H9 (cell line): Measurements from ENCODE around the gene SAG. TPM values are rescaled to one million over a fixed set of nuclear protein-coding genes. Genes with fewer than 3 reads are reported as not detected.

Experiments
- DNase-seq: peaks from one replicate; pipeline ENCODE4 v3.0.0-alpha.2; 2017
- H2AFZ ChIP-seq: one replicate; pipeline ENCODE4 v1.6.1; 2013; ENCODE audit warnings: mild to moderate bottlenecking, low read length, control low read depth, moderate library complexity
- H2AK5ac ChIP-seq: 2 replicates; pipeline ENCODE4 v1.6.1; 2013; ENCODE audit warnings: low read length, control low read depth, mixed read lengths; ENCODE audit not compliant: insufficient read length
- H2BK120ac ChIP-seq: one replicate; pipeline ENCODE4 v1.6.1; 2013; ENCODE audit warnings: low read depth, mild to moderate bottlenecking, low read length, control low read depth, inconsistent platforms; ENCODE audit not compliant: poor library complexity, severe bottlenecking
- H2BK12ac ChIP-seq: 2 replicates; pipeline ENCODE4 v1.6.1; 2013; ENCODE audit warnings: low read length, control low read depth, mixed read lengths, low read depth; ENCODE audit not compliant: insufficient read length
- H2BK15ac ChIP-seq: 2 replicates; pipeline ENCODE4 v1.6.1; 2013; ENCODE audit warnings: low read depth, low read length, control low read depth
- H2BK20ac ChIP-seq: one replicate; pipeline ENCODE4 v1.6.1; 2013; ENCODE audit warnings: low read depth, mild to moderate bottlenecking, low read length, control low read depth, inconsistent platforms; ENCODE audit not compliant: poor library complexity, severe bottlenecking
- H2BK5ac ChIP-seq: 2 replicates; pipeline ENCODE4 v1.6.1; 2013; ENCODE audit warnings: low read length, control low read depth, mixed read lengths; ENCODE audit not compliant: insufficient read length
- H3K14ac ChIP-seq: 2 replicates; pipeline ENCODE4 v1.6.1; 2013; ENCODE audit warnings: low read length, control low read depth; ENCODE audit not compliant: insufficient read depth
- H3K18ac ChIP-seq: 2 replicates; pipeline ENCODE4 v1.6.1; 2013; ENCODE audit warnings: low read depth, mild to moderate bottlenecking, mixed read lengths, low read length, control low read depth; ENCODE audit not compliant: insufficient read length
- H3K23ac ChIP-seq: 2 replicates; pipeline ENCODE4 v1.6.1; 2013; ENCODE audit warnings: low read length, control low read depth, mixed read lengths, low read depth; ENCODE audit not compliant: insufficient read length
- H3K23me2 ChIP-seq: 2 replicates; pipeline ENCODE4 v1.6.1; 2013; ENCODE audit warnings: low read depth, mild to moderate bottlenecking, mixed read lengths, low read length, control low read depth; ENCODE audit not compliant: insufficient read length, poor library complexity, severe bottlenecking
- H3K27ac ChIP-seq: 2 replicates; pipeline ENCODE4 v1.5.1; 2013; ENCODE audit warnings: low read length, control low read depth, mixed read lengths, low read depth; ENCODE audit not compliant: insufficient read length
- H3K27me3 ChIP-seq: 2 replicates; pipeline ENCODE4 v1.6.1; 2013; ENCODE audit warnings: low read length, control low read depth, inconsistent platforms; ENCODE audit not compliant: insufficient read depth
- H3K4ac ChIP-seq: 2 replicates; pipeline ENCODE4 v1.6.1; 2013; ENCODE audit warnings: low read depth, mild to moderate bottlenecking, control low read depth, inconsistent platforms, low read length, moderate library complexity
- H3K4me1 ChIP-seq: 2 replicates; pipeline ENCODE4 v1.6.1; 2013; ENCODE audit warnings: low read length, control low read depth, inconsistent platforms; ENCODE audit not compliant: insufficient read depth
- H3K4me2 ChIP-seq: 2 replicates; pipeline ENCODE4 v1.6.1; 2013; ENCODE audit warnings: low read length, control low read depth, mixed read lengths; ENCODE audit not compliant: insufficient read length, insufficient read depth
- H3K56ac ChIP-seq: 2 replicates; pipeline ENCODE4 v1.6.1; 2013; ENCODE audit warnings: low read depth, mild to moderate bottlenecking, mixed read lengths, low read length, control low read depth; ENCODE audit not compliant: insufficient read length
- H3K79me1 ChIP-seq: 2 replicates; pipeline ENCODE4 v1.6.1; 2013; ENCODE audit warnings: low read depth, mild to moderate bottlenecking, moderate library complexity, low read length, control low read depth, inconsistent platforms; ENCODE audit not compliant: insufficient read depth, poor library complexity, severe bottlenecking
- H3K79me2 ChIP-seq: 2 replicates; pipeline ENCODE4 v1.6.1; 2013; ENCODE audit warnings: low read length, control low read depth, inconsistent platforms; ENCODE audit not compliant: insufficient read depth
- H3K9ac ChIP-seq: 2 replicates; pipeline ENCODE4 v1.6.1; 2013; ENCODE audit warnings: low read length, control low read depth, mixed read lengths; ENCODE audit not compliant: insufficient read length; ENCODE audit errors: extremely low read depth
- H3K9me3 ChIP-seq: one replicate; pipeline ENCODE4 v1.6.1; 2013; ENCODE audit warnings: low read depth, low read length, inconsistent platforms; ENCODE audit not compliant: control insufficient read depth
- H3T11ph ChIP-seq: one replicate; pipeline ENCODE4 v1.6.1; 2013; ENCODE audit warnings: mild to moderate bottlenecking, low read length, control low read depth, inconsistent platforms
- H4K20me1 ChIP-seq: one replicate; pipeline ENCODE4 v1.6.1; 2013; ENCODE audit not compliant: control insufficient read depth, insufficient read length, insufficient read depth
- H4K5ac ChIP-seq: 2 replicates; pipeline ENCODE4 v1.6.1; 2013; ENCODE audit warnings: low read depth, mild to moderate bottlenecking, mixed read lengths, low read length, control low read depth; ENCODE audit not compliant: insufficient read length
- H4K8ac ChIP-seq: replicated peaks from 2 replicates; pipeline ENCODE4 v1.6.1; 2013; ENCODE audit warnings: low read length, control low read depth, mixed read lengths, low read depth; ENCODE audit not compliant: insufficient read length
- H4K91ac ChIP-seq: 2 replicates; pipeline ENCODE4 v1.6.1; 2013; ENCODE audit warnings: low read depth, mild to moderate bottlenecking, moderate library complexity, mixed read lengths, low read length, control low read depth; ENCODE audit not compliant: insufficient read length
- H3K27ac Mint-ChIP-seq, 3 experiments: 2 replicates in 2 of 3; 3 replicates in 1 of 3; pipeline ENCODE4 v1.8.0; 2020 to 2021; ENCODE audit warnings: mixed read lengths in 3 of 3, mild to moderate bottlenecking in 1 of 3, moderate library complexity in 1 of 3
- H3K27me3 Mint-ChIP-seq: 2 replicates; pipeline ENCODE4 v1.8.0; 2021; ENCODE audit warnings: low read depth, mild to moderate bottlenecking, moderate library complexity, mixed read lengths
- H3K36me3 Mint-ChIP-seq, 3 experiments: 2 replicates in 2 of 3; 3 replicates in 1 of 3; pipeline ENCODE4 v1.8.0; 2020 to 2021; ENCODE audit warnings: low read depth in 3 of 3, mixed read lengths in 3 of 3; ENCODE audit not compliant: insufficient read depth in 1 of 3
- H3K4me1 Mint-ChIP-seq, 2 experiments: 2 replicates each; pipeline ENCODE4 v1.8.0; 2020; ENCODE audit warnings: mixed read lengths in 2 of 2
- H3K4me3 Mint-ChIP-seq, 2 experiments: 2 replicates in 1 of 2; 3 replicates in 1 of 2; pipeline ENCODE4 v1.8.0; 2020 to 2021; ENCODE audit warnings: mild to moderate bottlenecking in 2 of 2, mixed read lengths in 2 of 2, moderate library complexity in 1 of 2
- H3K9me3 Mint-ChIP-seq, 2 experiments: 2 replicates in 1 of 2; 3 replicates in 1 of 2; pipeline ENCODE4 v1.8.0; 2020; ENCODE audit warnings: mild to moderate bottlenecking in 2 of 2, mixed read lengths in 2 of 2, moderate library complexity in 1 of 2
- CTCF ChIP-seq: fragments of 200-600 bp; sonication (generic); conservative IDR thresholded peaks from 3 replicates; pipeline ENCODE4 v1.8.0; 2021; ENCODE audit warnings: antibody characterized with exemption, mild to moderate bottlenecking
- WGBS: extraction: QIAGEN DNeasy Blood & Tissue Kit; methylation state at CpG from one replicate; pipeline ENCODE4 v1.1.7; 2013; ENCODE audit warnings: missing lambda C conversion rate, low lambda C conversion rate, mixed read lengths; ENCODE audit not compliant: insufficient read length; ENCODE audit errors: extremely low coverage; 5-methylcytosine and 5-hydroxymethylcytosine counted together
- total RNA-seq: library from RNA; stranded (reverse); gene quantifications from 2 replicates; pipeline ENCODE4 v1.2.1, GENCODE V29; 2021

Gene SAG
- total RNA-seq, 1 experiment from 2014 or later, result not detected

GRCh38 chr2:233270951-233271350 lies 36.7 kb upstream of the SAG start:
- H3K27ac ChIP-seq, result no peak overlapping the region
- no peaks in the 10 kb centered on the region for H3K79me1 ChIP-seq
- no peak overlapping the region for H2BK5ac ChIP-seq
- H3K27ac Mint-ChIP-seq, result no peak overlapping the region
- no CpG with 5 or more reads among the region's 4 CpGs for WGBS
- H2BK15ac ChIP-seq, result no peak overlapping the region
- H3K4me3 Mint-ChIP-seq, result no peak overlapping the region
- H4K5ac ChIP-seq, result no peak overlapping the region
- H4K91ac ChIP-seq, result no peak overlapping the region
- no peaks in the 10 kb centered on the region for H3K79me2 ChIP-seq
- no peak overlapping the region for H3K9ac ChIP-seq
- no peak overlapping the region for H3K18ac ChIP-seq
- no peaks in the 10 kb centered on the region for H3K9me3 ChIP-seq
- no peak overlapping the region for H2BK120ac ChIP-seq
- H2AK5ac ChIP-seq, result no peak overlapping the region
- no peaks in the 10 kb centered on the region for H3K23me2 ChIP-seq
- H2BK20ac ChIP-seq, result no peak overlapping the region
- H3T11ph ChIP-seq, result no peak overlapping the region
- H3K9me3 Mint-ChIP-seq, result no peaks in the 10 kb centered on the region
- no peak overlapping the region for H4K8ac ChIP-seq
- H3K4me2 ChIP-seq, result no peak overlapping the region
- no peak overlapping the region for H3K4ac ChIP-seq
- no peak overlapping the region for H3K56ac ChIP-seq
- peaks cover 29 to 94% (median 88%) of the 10 kb centered on the region in 3 experiments for H3K36me3 Mint-ChIP-seq
- no peak for DNase-seq
- no peak overlapping the region for H3K14ac ChIP-seq
- no peaks in the 10 kb centered on the region for H3K27me3 Mint-ChIP-seq
- H3K23ac ChIP-seq, result no peak overlapping the region
- no peak overlapping the region for H2AFZ ChIP-seq
- no peaks in the 10 kb centered on the region for H3K27me3 ChIP-seq
- no peaks in the 10 kb centered on the region for H3K4me1 ChIP-seq
- no peak for TF ChIP-seq CTCF
- H2BK12ac ChIP-seq, result no peak overlapping the region
- H3K4me1 Mint-ChIP-seq, result no peaks in the 10 kb centered on the region; a peak in 1 of 4 replicates
- no peaks in the 10 kb centered on the region for H4K20me1 ChIP-seq
